ENCODE data around the gene AATF.

Gene AATF

GRCh38 chr17:37098910-37099664, 150.3 kb downstream of the AATF start:
- Histone ChIP-seq H3K9me3 (ENCODE audit: insufficient read depth, low read depth, low read length) (no peaks in the 10 kb centered on the region), H3K23ac (ENCODE audit: low read length) (no peak overlapping the region), H3K14ac (ENCODE audit: low read length) (no peak overlapping the region), H3K27me3 (ENCODE audit: insufficient read depth, low read length) (no peaks in the 10 kb centered on the region), H3K9ac (ENCODE audit: low read length) (no peak overlapping the region), H4K8ac (ENCODE audit: low read depth, low read length) (no peak overlapping the region), H2BK12ac (ENCODE audit: low read length) (no peak overlapping the region), H2BK120ac (ENCODE audit: insufficient read depth, low read length, poor library complexity) (no peak overlapping the region), H2BK5ac (ENCODE audit: low read depth, low read length, poor library complexity) (no peak overlapping the region), H3K79me2 (ENCODE audit: control insufficient read depth, insufficient read depth, low read length, poor library complexity) (no peaks in the 10 kb centered on the region), H2AFZ (ENCODE audit: insufficient read depth, low read length, poor library complexity) (no peak overlapping the region), H3K4ac (ENCODE audit: low read depth, low read length) (no peak overlapping the region), H3K18ac (ENCODE audit: low read length) (no peak overlapping the region), H3K4me1 (ENCODE audit: control insufficient read depth in 1 of 2, insufficient read depth in 2 of 2, low read length in 2 of 2) (no peaks in the 10 kb centered on the region), H3K4me2 (ENCODE audit: low read length) (no peak overlapping the region), H4K12ac (ENCODE audit: low read depth, low read length) (no peak overlapping the region), H4K91ac (ENCODE audit: low read depth, low read length) (no peak overlapping the region), H3K79me1 (ENCODE audit: low read length) (no peaks in the 10 kb centered on the region), H3K36me3 (ENCODE audit: control insufficient read depth in 1 of 2, insufficient read depth in 2 of 2, low read length in 2 of 2) (peaks cover 33 to 48% of the 10 kb centered on the region in 2 experiments), H2AK5ac (ENCODE audit: low read length) (no peak overlapping the region), H3K27ac (ENCODE audit: low read depth, low read length) (no peak overlapping the region), H3K4me3 (ENCODE audit: low read depth, low read length) (no peak overlapping the region)
- no peak for DNase-seq
- WGBS (ENCODE audit: extremely low coverage, insufficient coverage, insufficient read length) = no CpG with 5 or more reads among the region's 9 CpGs

DNA sequence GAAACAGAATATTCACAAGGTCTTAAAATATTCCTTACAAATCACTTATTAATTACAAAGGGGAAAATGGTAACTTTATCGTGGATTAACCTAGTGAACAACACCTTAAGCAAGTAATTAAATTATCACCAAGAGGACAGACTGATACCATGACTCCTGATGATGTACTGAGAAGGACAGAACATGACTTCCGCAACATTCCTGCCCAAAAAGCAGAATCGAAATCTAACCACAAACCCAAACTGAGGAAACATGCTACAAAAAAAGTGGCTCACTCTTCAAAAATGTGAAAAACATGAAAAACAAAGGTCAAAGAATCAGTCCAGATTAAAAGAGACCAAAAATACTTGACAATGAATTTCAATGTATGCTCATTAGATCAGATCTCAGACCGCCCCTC, 151.5 kb downstream of the AATF start:
- no CpG with 5 or more reads among the region's 4 CpGs for WGBS (ENCODE audit: extremely low coverage, insufficient coverage, insufficient read length)
- no peak overlapping the region for H3K18ac ChIP-seq (ENCODE audit: low read length)
- no peak overlapping the region for H3K9ac ChIP-seq (ENCODE audit: low read length)

GRCh38 chr17:37101306-37101705, 152.6 kb downstream of the AATF start:
- no peak overlapping the region for H4K8ac ChIP-seq (ENCODE audit: low read depth, low read length)
- H2AK5ac ChIP-seq (ENCODE audit: low read length) = no peak overlapping the region
- H3K18ac ChIP-seq (ENCODE audit: low read length) = no peak overlapping the region
- peaks cover 22 to 30% of the 10 kb centered on the region in 2 experiments for H3K36me3 ChIP-seq (ENCODE audit: control insufficient read depth in 1 of 2, insufficient read depth in 2 of 2, low read length in 2 of 2)
- no peak overlapping the region for H3K23ac ChIP-seq (ENCODE audit: low read length)
- no peak overlapping the region for H3K9ac ChIP-seq (ENCODE audit: low read length)
- no peak overlapping the region for H3K14ac ChIP-seq (ENCODE audit: low read length)
- H4K12ac ChIP-seq (ENCODE audit: low read depth, low read length) = no peak overlapping the region
- H2BK12ac ChIP-seq (ENCODE audit: low read length) = no peak overlapping the region
- no peak for DNase-seq
- H2BK120ac ChIP-seq (ENCODE audit: insufficient read depth, low read length, poor library complexity) = no peak overlapping the region
- no peak overlapping the region for H2AFZ ChIP-seq (ENCODE audit: insufficient read depth, low read length, poor library complexity)
- no peaks in the 10 kb centered on the region for H3K9me3 ChIP-seq (ENCODE audit: insufficient read depth, low read depth, low read length)
- H4K91ac ChIP-seq (ENCODE audit: low read depth, low read length) = no peak overlapping the region
- H2BK5ac ChIP-seq (ENCODE audit: low read depth, low read length, poor library complexity) = no peak overlapping the region
- no peak overlapping the region for H3K4me3 ChIP-seq (ENCODE audit: low read depth, low read length)
- no peak overlapping the region for H3K27ac ChIP-seq (ENCODE audit: low read depth, low read length)
- no CpG with 5 or more reads among the region's 2 CpGs for WGBS (ENCODE audit: extremely low coverage, insufficient coverage, insufficient read length)
- H3K4me2 ChIP-seq (ENCODE audit: low read length) = no peak overlapping the region
- H3K4ac ChIP-seq (ENCODE audit: low read depth, low read length) = no peak overlapping the region
- no peaks in the 10 kb centered on the region for H3K79me1 ChIP-seq (ENCODE audit: low read length)
- H3K4me1 ChIP-seq (ENCODE audit: control insufficient read depth in 1 of 2, insufficient read depth in 2 of 2, low read length in 2 of 2) = no peaks in the 10 kb centered on the region
- no peaks in the 10 kb centered on the region for H3K27me3 ChIP-seq (ENCODE audit: insufficient read depth, low read length)
- no peaks in the 10 kb centered on the region for H3K79me2 ChIP-seq (ENCODE audit: control insufficient read depth, insufficient read depth, low read length, poor library complexity)

More for the DNA sequence above, 151.5 kb downstream of the AATF start:
- Histone ChIP-seq H2BK12ac (ENCODE audit: low read length) (no peak overlapping the region), H4K91ac (ENCODE audit: low read depth, low read length) (no peak overlapping the region), H2BK120ac (ENCODE audit: insufficient read depth, low read length, poor library complexity) (no peak overlapping the region), H3K4me2 (ENCODE audit: low read length) (no peak overlapping the region), H2AFZ (ENCODE audit: insufficient read depth, low read length, poor library complexity) (no peak overlapping the region), H3K27ac (ENCODE audit: low read depth, low read length) (no peak overlapping the region), H3K4ac (ENCODE audit: low read depth, low read length) (no peak overlapping the region), H4K8ac (ENCODE audit: low read depth, low read length) (no peak overlapping the region), H3K79me2 (ENCODE audit: control insufficient read depth, insufficient read depth, low read length, poor library complexity) (no peaks in the 10 kb centered on the region), H3K23ac (ENCODE audit: low read length) (no peak overlapping the region), H3K27me3 (ENCODE audit: insufficient read depth, low read length) (no peaks in the 10 kb centered on the region), H3K9me3 (ENCODE audit: insufficient read depth, low read depth, low read length) (no peaks in the 10 kb centered on the region), H3K36me3 (ENCODE audit: control insufficient read depth in 1 of 2, insufficient read depth in 2 of 2, low read length in 2 of 2) (peaks cover 29 to 39% of the 10 kb centered on the region in 2 experiments), H2AK5ac (ENCODE audit: low read length) (no peak overlapping the region), H3K4me1 (ENCODE audit: control insufficient read depth in 1 of 2, insufficient read depth in 2 of 2, low read length in 2 of 2) (no peaks in the 10 kb centered on the region), H3K4me3 (ENCODE audit: low read depth, low read length) (no peak overlapping the region), H3K14ac (ENCODE audit: low read length) (no peak overlapping the region), H2BK5ac (ENCODE audit: low read depth, low read length, poor library complexity) (no peak overlapping the region), H3K79me1 (ENCODE audit: low read length) (no peaks in the 10 kb centered on the region), H4K12ac (ENCODE audit: low read depth, low read length) (no peak overlapping the region)
- no peak for DNase-seq

DNA sequence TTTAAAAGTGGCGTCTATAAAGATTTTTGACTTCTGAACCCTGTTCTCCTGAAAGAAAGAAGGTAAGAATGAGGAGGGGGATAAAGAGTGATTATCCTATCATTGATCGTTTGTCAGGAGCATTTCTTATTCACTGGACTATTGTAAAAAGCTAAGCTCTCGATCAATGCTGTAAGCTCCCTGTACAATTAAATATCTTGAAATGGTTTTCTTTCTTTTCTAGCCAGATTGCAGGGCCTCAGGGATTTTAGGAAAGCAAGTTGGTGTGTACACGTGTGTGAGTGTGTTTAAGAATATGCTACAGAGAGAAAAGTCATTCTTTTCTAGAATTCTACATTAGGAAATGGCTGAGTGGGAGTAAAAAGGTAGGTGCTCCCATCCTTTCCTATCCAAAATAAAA, 154.5 kb downstream of the AATF start:
- no CpG with 5 or more reads among the region's 4 CpGs for WGBS (ENCODE audit: extremely low coverage, insufficient coverage, insufficient read length)
- Histone ChIP-seq H3K9me3 (ENCODE audit: insufficient read depth, low read depth, low read length) (no peaks in the 10 kb centered on the region), H2AK5ac (ENCODE audit: low read length) (no peak overlapping the region), H3K14ac (ENCODE audit: low read length) (no peak overlapping the region), H2BK120ac (ENCODE audit: insufficient read depth, low read length, poor library complexity) (no peak overlapping the region), H2BK5ac (ENCODE audit: low read depth, low read length, poor library complexity) (no peak overlapping the region), H3K79me2 (ENCODE audit: control insufficient read depth, insufficient read depth, low read length, poor library complexity) (no peaks in the 10 kb centered on the region), H3K79me1 (ENCODE audit: low read length) (no peaks in the 10 kb centered on the region), H3K23ac (ENCODE audit: low read length) (no peak overlapping the region), H3K18ac (ENCODE audit: low read length) (no peak overlapping the region), H3K4me3 (ENCODE audit: low read depth, low read length) (no peak overlapping the region), H4K91ac (ENCODE audit: low read depth, low read length) (no peak overlapping the region), H2BK12ac (ENCODE audit: low read length) (no peak overlapping the region), H2AFZ (ENCODE audit: insufficient read depth, low read length, poor library complexity) (no peak overlapping the region), H3K4ac (ENCODE audit: low read depth, low read length) (no peak overlapping the region), H3K9ac (ENCODE audit: low read length) (no peak overlapping the region), H3K4me2 (ENCODE audit: low read length) (no peak overlapping the region), H3K4me1 (ENCODE audit: control insufficient read depth in 1 of 2, insufficient read depth in 2 of 2, low read length in 2 of 2) (peaks cover 0 to 5% of the 10 kb centered on the region in 2 experiments), H3K36me3 (ENCODE audit: control insufficient read depth in 1 of 2, insufficient read depth in 2 of 2, low read length in 2 of 2) (peaks cover 6 to 12% of the 10 kb centered on the region in 2 experiments), H4K12ac (ENCODE audit: low read depth, low read length) (no peak overlapping the region), H4K8ac (ENCODE audit: low read depth, low read length) (no peak overlapping the region), H3K27me3 (ENCODE audit: insufficient read depth, low read length) (no peaks in the 10 kb centered on the region), H3K27ac (ENCODE audit: low read depth, low read length) (no peak overlapping the region)
- DNase-seq = no peak

Measured in trophoblast cell (in vitro differentiated cells and primary cell).